SW 1271 (cell line): ENCODE results near the gene SLC25A17.
A peak's percentile ranks its signal among the peaks of the same experiment; 100 is the strongest.
"Not testable (repeated sequence)": the region's sequence is repeated elsewhere in the genome, so short reads cannot be mapped to it uniquely, and the experiment has no call there.

Experiments
- DNase-seq, 2 experiments: peaks; one replicate each; lab custom pipeline; 2025; lab: John Stamatoyannopoulos, UW

SLC25A17 gene, protein sequence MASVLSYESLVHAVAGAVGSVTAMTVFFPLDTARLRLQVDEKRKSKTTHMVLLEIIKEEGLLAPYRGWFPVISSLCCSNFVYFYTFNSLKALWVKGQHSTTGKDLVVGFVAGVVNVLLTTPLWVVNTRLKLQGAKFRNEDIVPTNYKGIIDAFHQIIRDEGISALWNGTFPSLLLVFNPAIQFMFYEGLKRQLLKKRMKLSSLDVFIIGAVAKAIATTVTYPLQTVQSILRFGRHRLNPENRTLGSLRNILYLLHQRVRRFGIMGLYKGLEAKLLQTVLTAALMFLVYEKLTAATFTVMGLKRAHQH

DNA sequence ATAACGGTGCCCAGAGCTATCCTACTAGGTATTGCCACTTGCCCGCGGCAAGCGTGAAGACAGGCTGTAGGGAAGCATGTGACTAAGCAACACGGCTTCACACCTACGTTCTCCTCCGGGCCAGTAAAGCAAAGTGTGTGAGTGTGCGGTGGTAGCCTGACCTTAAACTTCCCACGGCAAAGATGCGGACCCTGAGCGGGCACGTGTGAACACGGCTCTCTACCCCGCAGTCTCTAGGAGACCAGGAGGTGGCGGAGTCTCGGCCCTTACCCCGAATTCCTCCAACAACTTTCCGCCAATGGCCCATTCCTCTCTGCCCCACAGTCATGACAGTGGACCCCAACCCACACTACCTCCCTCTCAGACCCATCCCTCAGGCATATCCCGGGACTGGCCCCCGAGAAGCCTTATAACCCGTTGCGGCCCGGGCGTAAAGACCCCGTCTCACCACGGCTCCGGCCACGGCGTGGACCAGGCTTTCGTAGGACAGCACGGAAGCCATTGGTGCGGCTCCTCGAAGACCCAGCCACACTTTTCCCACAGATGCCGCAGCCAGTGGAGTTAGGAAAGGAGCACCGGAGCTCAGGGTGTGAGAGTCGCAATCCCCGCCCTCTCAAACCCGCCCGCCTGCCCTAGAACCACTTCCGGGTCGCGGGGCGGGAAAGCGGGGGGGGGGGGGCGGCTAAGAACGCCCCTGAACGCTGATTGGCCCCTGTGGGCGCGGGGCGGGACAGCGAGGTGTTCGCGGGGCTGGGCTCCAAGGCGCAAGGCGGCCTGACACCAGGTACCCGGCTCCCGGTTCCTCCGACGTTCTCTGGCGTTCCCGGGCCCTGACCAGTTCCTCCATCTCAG is at the start of gene SLC25A17:
TSS of gene SLC25A17 (minus strand) at position 600 of the 852 bp plus-strand sequence. CDS start at position 502, 98 bp downstream.
- peak; percentile 44 to 72 for DNase-seq

DNA sequence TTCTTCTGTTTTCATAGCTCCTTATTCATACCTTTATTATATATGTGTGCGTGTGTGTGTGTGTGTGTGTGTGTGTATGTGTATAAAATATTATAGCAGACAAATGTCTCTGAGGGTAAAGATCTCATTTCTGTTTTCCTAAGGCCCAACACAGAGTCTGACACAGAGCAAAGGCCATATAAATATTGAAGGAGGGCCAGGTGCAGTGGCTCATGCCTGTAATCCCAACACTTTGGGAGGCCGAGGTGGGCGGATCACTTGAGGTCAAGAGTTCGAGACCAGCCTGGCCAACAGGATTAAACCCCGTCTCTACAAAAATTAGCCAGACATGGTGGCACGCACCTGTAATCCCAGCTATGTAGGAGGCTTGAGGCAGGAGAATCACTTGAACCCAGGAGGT is 49.2 kb upstream of the SLC25A17 start:
- DNase-seq: not testable (repeated sequence)

DNA sequence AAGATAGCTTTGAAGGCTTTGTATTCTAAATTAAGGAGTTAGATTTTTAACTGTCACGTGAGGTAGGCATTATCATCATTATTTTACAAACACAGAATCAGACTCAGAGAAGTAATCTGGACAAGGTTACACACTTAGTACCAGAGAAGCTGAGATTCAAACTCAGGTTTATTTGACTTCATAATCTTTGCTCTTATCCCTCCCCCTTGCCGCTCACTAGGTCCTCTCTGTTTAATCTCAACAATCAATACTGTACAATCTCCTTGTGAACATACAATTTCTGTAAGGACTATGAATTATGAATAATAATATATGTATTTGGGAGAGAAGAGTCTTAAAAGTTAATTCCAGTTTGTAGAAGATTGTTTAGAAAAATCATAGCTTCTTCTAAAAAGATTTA is 48.0 kb upstream of the SLC25A17 start:
- DNase-seq: no peak

DNA sequence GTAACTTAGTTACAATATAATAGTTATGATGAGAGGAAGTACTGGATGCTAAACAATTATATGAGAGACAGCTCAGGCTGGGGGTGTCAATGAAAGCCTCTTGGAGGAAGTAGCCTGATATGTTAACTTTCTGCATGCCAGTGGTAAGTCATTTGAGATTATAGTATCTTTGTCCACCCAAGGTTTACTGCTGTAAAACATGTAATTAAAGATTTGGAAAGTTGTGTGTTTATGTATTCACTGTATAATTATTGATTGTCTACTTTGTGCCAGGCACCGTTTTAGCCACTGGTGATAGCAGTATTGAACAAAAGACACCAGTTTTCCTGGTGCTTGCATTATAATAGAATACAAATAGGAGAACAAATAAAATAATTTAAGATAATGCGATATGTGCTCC is 43.4 kb upstream of the SLC25A17 start:
- no peak for DNase-seq

DNA sequence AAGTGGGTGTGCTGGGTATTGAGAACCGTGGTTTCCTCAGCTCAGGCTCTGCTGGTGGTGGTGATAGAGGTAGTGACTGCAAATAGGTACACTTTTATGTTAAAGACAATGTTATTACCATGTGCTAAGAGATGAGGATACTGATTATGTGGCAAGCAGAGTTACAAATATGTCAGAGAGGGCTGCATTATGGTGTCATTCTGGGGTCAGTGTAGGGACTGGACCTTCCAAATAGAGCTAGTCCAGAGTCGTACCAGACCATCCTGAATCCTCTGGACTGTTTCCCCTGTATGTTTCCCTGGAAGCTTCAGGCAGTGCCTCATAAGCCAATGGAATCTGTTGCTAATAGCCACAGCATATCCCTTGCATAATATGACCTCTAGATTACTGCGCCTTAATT is 42.9 kb upstream of the SLC25A17 start, which contains the start of gene DNAJB7:
TSS of gene DNAJB7 (minus strand) at position 101 of the 400 bp plus-strand sequence. CDS start 119 bp downstream, outside the sequence.
- no peak for DNase-seq

DNA sequence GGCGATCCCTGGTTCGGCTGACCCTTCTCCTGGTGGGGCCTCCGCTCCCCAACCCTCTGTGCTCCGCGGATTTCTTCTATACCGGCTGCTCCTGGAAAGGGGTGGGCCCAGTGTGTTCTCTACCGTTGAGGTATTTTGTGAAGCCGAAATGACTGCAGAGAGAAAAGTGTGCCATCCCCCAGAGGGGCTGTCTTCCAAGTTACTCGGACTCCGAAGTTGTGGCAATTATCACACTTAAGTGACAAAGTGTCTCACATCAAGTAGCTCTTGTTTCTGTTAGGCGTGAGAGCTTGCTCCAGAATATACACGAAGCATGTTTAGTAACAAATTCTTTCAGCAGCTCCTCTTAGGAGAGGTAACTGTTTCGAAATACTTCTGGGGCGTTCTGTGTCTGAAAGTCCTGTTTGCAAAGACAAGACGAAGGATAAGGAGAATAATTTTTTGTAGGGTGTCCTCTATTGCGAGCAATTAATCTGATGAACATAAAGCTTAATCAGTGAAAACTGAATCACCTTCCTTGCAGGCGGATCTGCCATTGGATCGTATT is 38.2 kb upstream of the SLC25A17 start:
- peak in 1 of 2 experiments; percentile 24 for DNase-seq

DNA sequence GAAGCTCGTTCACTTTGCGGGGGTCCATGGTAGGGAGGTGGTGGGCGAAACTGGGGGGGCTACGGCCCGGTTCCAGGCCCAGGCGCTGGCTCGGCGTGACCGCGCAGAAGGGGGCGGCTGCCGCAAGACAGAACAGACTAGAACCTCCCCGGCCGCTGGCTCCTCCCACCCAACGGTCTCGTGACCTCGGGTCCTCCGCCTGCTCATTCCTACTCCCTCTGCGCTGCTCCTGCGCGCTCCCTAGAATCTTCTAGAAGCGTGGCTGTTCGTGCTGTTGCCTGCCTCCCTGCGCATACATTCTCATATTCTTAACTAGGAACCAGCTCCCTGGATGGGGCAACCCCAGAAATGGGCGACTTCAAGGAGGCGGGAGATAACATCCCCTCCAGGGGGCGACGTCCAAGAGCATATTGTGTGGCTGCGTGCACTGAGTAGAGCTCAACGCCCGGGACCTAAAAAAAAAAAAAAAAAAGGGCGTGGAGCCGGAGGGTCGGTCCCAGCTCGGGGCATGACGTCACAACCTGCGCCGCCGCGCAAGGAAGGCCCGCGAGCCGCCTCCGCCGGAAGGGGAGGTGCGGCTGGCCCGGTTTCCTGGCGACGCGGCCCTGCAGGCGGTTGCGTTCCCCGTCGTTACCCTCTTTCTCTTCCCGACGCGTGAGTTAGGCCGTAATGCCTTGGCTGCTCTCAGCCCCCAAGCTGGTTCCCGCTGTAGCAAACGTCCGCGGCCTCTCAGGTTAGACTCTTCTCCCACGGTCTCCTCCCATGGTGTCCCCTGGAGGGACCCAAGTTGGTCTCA is 37.6 kb upstream of the SLC25A17 start, which contains the start of the genes ST13 and XPNPEP3:
TSS of gene ST13 (minus strand) at position 127 of the 796 bp plus-strand sequence. CDS start at position 28, 99 bp downstream.
TSS of gene XPNPEP3 (plus strand) at position 636 of the 796 bp plus-strand sequence. CDS start at position 670, 34 bp downstream.
- DNase-seq: peak; percentile 86 to 95

DNA sequence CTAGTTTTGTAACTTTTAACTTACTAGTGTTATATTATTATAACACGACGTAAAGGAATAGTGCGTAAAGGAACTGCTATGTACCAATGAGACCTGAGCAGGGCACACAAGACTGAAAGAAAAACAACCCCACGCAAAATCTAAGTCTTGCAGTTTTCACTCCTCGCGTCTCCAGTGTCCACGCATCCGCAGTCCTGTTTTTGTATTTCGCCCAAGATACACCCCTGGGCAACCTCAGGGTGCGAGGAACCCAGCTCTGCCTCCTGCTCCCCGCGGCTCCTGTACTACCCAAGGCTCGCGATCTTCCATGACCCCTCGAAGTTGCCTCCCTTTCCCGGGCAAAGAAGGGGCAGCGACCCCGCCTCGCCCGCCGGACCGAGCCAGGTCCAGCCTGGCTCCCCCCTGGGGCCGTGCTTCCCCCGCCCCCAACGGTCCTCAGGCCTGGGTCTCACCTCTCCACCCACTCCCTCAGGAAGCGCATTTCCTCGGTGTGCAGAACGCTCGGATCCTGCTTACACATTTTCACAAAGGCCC is 36.9 kb upstream of the SLC25A17 start:
- peak in 1 of 2 experiments; percentile 44 for DNase-seq

DNA sequence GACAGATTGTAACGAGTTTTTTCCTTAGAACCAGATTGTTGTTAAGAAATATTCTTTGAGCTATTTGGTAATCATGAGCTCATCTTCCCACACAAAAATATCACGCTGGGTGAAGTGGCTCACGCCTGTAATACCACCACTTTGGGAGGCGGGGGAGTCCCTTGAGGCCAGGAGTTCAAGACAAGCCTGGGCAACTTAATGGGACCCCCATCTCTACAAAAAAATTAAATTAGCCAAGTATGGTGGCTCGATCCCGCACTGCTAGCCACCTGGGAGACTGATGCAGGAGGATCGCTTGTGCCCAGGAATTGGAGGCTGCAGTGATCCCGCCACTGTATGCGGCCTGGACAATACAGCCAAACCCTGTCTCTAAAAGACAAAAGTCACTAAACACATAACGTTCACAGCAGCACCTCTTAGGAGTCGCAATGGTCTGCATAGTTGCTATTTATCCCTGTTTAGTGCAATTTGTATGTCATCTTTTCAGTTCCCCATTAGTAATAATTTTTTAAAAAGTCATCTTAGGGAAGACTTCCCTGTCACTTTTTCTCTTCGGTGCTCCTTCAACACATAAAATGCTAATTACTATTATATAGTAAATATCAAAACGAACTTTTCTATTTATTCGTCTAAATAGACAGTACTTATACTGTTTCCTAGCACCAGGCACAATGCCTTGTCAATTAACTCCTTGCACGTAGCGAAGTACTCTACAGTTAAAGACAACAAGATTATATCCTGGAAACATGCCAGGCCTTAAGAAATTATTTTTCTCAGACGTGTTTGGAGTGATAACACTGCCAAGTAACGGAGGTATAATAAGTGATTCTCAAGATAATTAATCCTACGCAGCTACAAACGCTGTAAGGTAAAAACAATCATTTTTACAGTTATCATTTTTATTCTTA is 36.2 kb upstream of the SLC25A17 start:
- no peak for DNase-seq

DNA sequence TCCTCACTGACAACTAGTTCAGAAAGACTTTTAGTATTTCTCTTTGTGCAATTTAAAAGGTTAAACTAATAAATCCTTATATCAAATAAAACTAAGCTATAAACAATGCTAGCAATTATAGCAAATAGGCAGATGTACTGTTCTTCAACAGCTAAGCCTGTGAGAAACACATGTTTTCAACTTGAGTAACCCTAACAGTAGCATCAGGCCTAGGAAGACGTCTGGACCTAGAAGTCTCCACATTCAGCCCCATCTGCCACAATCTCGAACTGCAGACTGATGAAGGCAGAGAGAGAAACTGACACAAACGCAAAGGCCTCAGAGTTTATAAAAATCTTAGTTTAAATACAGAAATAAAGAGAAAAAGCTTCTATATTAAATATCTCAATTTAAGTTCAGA is 34.8 kb upstream of the SLC25A17 start:
- DNase-seq: no peak

DNA sequence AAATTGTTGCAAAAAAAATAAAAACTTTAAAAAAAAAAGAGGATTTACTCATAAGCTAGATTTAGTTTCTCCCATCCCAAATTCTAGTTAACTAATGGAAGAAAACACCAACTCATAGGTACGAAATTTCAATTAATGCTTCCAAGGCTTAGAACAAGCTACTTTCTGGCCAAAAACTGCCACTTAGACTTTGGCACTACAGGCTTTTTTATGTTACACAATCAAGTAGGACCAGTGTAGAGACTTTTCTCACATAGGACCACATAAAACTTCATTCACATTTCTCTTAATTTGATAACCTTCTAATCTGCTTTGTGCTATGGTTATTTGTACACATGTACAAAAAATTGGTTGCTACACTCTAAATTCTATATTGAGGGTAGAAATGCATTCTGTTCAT is 34.2 kb upstream of the SLC25A17 start:
- no peak for DNase-seq

DNA sequence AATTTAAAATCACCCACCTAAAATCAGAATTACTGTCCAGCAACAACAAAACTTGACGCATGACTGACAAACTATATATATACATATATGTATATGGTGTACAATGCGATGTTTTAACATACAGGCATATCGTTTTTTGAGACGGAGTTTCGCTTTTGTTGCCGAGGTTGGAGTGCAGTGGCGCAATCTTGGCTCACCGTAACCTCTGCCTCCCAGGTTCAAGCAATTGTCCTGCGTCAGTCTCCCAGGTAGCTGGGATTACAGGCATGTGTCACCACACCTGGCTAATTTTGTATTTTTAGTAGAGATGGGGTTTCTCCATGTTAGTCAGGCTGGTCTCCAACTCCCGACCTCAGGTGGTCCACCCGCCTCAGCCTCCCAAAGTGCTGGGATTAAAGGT is 26.7 kb upstream of the SLC25A17 start:
- not testable (repeated sequence) for DNase-seq

DNA sequence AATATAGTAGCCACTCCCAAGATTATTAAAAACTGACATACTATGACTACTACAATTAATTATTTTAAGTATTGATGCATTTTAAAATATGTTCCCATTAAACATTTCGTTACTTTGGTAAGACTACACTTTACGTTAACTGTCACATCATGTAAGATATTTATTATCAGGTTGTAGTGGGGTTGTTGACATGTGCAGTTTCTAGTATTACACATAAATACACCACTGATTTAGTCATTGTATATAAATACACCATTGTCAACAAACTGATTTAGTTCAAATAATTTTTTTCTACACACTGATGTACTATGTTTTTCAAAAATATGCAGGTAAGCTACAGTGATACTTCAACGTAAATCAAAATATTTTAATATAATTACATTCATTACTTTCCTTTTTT is 25.8 kb upstream of the SLC25A17 start:
- DNase-seq: no peak

DNA sequence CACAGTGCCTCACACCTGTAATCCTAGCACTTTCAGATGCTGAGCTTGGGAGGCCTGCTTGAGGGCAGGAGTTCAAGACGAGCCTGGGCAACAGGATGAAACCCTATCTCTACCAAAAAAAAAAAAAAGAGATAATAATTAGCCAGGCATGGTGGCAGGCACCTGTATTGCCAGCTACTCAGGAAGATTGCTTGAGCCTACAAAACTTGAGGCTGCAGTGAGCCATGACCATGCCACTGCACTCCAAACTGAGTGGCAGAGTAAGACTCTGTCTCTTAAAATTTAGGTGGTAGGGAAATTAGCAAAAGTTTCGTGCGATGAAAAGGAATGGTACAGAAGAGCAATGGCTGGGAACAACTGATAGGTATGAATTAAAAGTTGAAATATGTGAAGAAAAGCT is 19.3 kb upstream of the SLC25A17 start:
- DNase-seq: no peak

DNA sequence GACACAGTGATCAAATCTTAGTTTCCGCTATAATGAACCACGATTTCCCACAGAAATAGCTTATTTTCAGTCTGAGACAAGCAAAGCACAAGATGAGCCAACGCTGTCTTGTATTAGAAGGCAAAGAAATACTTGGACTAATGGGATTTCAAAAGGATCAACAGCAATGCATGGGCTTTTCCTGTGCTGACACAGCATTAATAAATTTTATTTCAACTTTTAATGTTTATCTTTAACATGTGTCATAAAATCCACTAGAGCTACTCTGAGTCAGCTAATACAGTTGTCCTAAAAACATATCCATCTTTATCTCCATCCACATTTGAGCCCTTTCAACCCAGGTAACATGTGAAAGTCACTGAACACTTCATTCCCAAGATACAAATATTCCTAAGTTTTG is 15.5 kb upstream of the SLC25A17 start:
- DNase-seq: no peak

DNA sequence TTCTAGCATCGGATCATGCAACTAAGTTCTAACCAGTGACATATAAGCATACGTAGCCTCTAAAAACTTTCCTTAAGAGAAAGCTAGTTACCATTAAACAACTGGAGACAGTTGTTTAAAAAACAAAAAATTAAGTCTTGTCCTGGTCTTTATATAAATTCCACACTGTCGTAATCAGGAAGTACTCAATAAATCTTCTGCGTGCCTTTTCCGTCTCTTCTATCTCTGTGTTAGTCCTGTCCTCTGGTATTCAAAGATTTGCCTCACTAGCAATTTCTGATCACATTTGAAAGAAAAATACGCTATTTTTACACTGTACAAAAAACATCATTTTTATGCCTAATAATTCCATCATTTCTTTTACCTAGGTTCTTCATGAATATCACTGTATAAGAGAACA is 10.0 kb upstream of the SLC25A17 start:
- no peak for DNase-seq

DNA sequence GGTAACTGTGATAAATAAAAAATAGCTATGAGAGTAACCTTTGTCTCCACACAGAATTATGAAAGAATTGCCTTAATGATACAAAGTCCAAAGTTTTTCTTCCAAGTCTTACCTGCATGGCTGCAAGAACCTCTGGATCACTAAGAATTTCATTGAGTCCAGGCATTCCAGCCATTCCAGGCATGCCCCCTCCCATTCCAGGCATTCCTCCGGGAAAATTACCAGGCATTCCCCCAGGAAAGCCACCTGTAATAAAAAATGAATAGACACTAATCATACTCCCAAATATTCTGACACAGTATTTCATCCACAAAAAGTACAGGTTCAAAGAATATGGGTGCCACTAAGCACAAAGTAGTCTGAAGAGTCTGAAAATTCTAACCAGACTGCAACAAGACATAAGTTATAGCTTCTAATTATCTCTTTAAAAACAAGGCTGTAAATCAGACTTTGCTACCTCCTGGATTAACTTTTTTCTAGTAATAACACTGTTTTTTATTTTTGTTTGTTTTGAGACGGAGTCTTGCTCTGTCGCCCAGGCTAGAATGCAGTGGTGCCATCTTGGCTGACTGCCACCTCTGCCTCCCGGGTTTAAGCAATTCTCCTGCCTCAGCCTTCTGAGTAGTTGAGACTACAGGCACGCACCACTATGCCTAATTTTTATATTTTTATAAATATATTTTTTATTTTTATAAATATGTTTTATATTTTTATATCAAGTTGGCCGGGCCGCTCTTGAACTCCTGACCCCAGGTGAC is 8.0 kb upstream of the SLC25A17 start:
- no peak for DNase-seq

DNA sequence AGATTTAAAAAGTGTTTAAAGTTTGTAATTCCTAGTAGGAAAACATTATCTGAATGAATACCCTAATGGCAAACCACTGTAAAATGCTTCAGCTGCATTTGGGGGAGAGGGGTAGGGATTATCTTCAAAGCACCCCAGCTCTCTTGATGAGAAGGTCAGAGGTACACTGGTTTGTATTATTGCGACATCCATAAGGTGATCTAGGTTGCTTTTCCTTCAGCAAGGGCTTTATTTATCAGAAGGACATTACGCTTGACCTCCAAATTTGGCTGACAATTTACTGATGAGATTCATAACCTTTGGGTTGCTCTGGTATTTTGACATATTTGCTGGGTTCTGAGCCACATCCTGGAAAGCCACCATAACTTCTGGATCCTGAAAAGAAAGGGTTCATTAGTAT is 7.1 kb upstream of the SLC25A17 start:
- not testable (repeated sequence) for DNase-seq

DNA sequence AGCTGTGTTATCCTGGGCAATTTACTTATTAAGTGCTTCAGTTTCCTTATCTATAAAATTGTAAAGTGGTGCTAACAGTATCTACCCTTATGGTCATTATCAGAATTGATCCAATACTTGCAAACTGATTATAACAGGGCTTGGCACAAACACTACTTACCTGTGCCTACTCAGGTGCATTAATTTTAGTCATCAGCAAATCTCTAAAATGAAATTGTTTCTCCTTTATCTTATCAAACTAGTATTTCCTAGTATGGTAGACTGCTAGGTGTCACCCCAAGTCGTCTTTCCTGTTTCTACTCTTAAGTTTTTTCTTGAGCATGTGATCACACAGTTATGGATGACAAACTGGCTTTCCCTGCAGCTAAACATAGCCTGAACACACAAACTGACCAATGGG is 4.3 kb upstream of the SLC25A17 start:
- no peak for DNase-seq
